GM19239 (cell line): ENCODE data around the gene RAB3C.

ENCODE experiments used
- DNase-seq: peaks from one replicate; pipeline ENCODE4 v3.0.0; 2011; ENCODE audit warnings: low spot score; ENCODE audit not compliant: insufficient read length
- FAIRE-seq: peaks from 2 replicates; lab custom pipeline; 2011; peaks lifted over from hg19 to GRCh38; lab: Jason Lieb, UNC

The RAB3C gene

GRCh38 chr5:58855851-58856739, 273.2 kb downstream of the RAB3C start:
- DNase-seq (no peak), FAIRE-seq (no peak)

GRCh38 chr5:58857609-58858008, 274.7 kb downstream of the RAB3C start:
- DNase-seq (no peak), FAIRE-seq (no peak)

DNA sequence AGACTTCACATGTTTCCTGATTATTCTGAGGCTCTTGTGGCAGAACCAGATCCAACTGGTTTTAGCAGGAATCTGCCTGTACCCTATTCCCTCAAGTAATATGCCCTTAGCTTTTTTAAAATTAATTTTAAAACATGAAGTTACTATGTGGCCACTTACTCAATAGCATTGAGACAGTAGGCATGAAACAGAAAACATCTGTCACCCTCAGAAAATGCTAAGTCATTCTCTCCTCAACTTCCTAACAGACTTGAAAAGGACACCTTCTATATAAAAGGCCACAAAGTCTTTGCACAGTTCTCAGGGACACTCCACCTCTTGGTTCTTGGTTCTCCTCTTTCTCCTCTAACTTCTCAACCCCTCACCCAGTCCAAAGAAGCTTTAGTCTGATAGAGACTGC, 277.8 kb downstream of the RAB3C start:
- FAIRE-seq (no peak), DNase-seq (no peak)

GRCh38 chr5:58868931-58869330, 286.1 kb downstream of the RAB3C start:
- FAIRE-seq (no peak), DNase-seq (no peak)

- DNase-seq (peak; percentile 10), FAIRE-seq (peak; percentile 68)
Measured at GRCh38 chr5:58871648-58872242, 288.9 kb downstream of the RAB3C start.

- DNase-seq: no peak
- no peak for FAIRE-seq
Measured at GRCh38 chr5:58872670-58873273, 289.9 kb downstream of the RAB3C start.

GRCh38 chr5:58875599-58875998, 292.7 kb downstream of the RAB3C start:
- DNase-seq (no peak), FAIRE-seq (no peak)

GRCh38 chr5:58885260-58885659, 302.4 kb downstream of the RAB3C start:
- peak; percentile 81 for FAIRE-seq
- no peak for DNase-seq

- FAIRE-seq: peak; percentile 94
- DNase-seq: peak; percentile 46
Measured at GRCh38 chr5:58886315-58887207, 303.7 kb downstream of the RAB3C start.

DNA sequence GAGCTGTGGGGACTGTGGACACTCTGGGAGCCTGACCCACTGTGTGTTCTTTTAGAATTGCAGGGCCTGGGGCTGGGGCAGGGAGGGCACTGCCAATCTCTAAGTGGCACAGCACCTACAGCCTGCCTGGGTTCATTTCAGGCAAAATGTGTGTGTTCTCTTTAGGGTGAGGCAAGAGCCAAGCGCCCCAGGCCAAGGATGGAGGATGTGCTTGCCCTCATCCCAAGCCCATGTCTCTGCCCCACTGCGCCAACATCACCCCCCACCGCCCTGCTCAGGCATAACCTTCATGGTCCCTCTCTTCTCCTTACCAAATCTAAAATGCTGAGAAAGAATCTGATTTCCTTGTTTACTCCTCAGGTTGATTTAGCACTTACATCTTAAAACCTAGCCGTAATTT, 304.4 kb downstream of the RAB3C start:
- FAIRE-seq: no peak
- no peak for DNase-seq

DNA sequence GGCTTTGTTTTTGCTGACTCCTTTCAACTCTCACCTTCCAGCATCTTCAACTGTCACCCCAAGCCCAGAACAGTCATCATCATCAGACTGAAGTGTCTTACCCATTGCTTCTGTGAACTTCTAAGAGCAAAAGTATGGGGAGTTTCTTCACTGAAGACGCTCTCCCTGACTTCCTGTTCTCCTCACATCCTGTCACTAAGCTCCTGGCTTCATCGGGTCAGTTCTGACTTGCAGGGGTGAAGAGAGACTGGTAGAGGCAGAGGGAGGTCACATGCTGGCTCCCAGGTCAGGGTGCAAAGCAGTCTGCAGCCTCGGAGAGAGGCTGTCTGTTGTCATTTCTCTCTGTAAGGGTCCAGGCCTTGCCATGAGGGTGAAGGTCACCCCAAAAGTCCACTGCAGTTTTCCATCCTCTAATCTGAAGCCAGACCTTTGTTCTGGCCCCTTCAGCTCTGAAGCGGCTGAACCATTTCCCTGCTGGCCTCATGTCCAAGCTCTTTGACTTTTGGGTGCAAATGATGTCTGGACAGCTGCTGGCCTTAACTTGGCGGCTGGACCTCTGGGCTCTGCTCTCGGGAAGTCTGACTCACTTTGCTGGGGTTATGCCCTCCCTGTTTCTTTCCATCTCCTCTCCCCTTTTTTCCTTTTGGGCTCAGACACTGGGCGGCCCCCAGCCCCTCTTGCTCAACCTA, 305.0 kb downstream of the RAB3C start:
- no peak for DNase-seq
- FAIRE-seq: no peak

DNA sequence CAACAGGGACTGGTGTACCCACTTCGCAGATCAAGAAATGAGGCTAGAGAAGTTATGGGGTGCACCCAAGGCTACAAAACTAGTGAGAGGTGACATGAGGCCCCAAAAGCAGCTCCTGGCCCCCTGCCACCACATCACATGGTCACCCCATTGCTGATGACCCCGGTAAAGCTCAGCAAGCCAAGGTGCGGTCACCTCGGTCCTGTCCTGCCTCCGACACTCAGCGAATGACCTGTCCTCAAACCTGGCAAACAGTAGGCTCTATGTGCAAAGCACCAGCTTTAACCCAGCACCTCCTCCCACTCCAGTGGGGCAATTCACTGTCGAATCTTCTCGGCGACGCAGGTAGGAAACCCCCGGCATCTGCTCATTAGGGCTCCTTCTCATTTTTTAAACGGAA, 307.4 kb downstream of the RAB3C start:
- FAIRE-seq (no peak), DNase-seq (no peak)

- FAIRE-seq: no peak
- DNase-seq: no peak
Measured at GRCh38 chr5:58890701-58891085, 307.8 kb downstream of the RAB3C start.

GRCh38 chr5:58891086-58891970, 308.5 kb downstream of the RAB3C start:
- DNase-seq: peak; percentile 38
- peak; percentile 93 for FAIRE-seq

- DNase-seq (no peak), FAIRE-seq (no peak)
Measured at GRCh38 chr5:58891971-58892343, 309.1 kb downstream of the RAB3C start.

DNA sequence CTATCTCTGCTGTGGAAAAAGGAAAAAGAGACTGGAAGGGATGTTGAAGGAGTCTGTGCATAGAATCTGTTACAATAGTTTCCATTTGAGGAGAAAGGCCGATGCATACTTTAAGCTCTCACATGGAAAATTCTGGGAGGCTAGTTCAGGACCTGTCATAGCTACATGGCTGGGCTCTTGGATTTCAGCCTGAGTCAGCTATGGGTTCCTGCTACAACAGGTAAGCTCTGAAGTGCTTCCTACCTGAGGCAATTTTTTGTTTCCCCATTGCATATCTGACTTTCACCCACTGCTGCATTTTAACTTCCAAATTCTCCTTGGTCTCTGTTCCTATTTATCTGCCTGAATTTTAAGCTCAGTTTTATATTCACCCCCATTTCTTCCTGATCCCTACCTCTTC, 310.7 kb downstream of the RAB3C start:
- FAIRE-seq (no peak), DNase-seq (no peak)

- DNase-seq (no peak), FAIRE-seq (no peak)
Measured at GRCh38 chr5:58898006-58898405, 315.1 kb downstream of the RAB3C start.

GRCh38 chr5:58898538-58898937, 315.7 kb downstream of the RAB3C start:
- DNase-seq: no peak
- FAIRE-seq: no peak

DNA sequence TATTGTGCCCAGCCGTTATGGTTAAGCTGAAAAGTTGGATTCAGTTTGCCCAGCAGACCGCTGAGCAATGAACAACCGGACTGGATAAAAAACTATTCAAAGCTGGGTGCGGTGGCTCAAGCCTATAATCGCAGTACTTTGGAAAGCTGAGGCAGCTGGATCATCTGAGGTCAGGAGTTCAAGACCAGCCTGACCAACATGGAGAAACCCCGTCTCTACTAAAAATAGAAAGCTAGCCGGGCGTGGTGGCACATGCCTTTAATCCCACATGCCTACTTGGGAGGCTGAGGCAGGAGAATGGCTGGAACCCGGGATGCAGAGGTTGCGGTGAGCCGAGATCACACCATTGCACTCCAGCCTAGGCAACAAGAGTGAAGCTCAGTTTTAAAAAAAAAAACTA, 318.4 kb downstream of the RAB3C start:
- no peak for FAIRE-seq

More for the DNA sequence above, 318.4 kb downstream of the RAB3C start:
- no peak for DNase-seq
